Lower leg skin (tissue), 4 donors: ENCODE data around the gene CYLD. TPM values are rescaled to one million over a fixed set of nuclear protein-coding genes. Genes with fewer than 3 reads are reported as not detected.

ENCODE experiments used
- DNase-seq, 2 donors: peaks; one replicate each; pipeline ENCODE4 v3.0.0-alpha.2; 2019; ENCODE audit warnings: low spot score in 2 of 2
- H3K4me3 ChIP-seq: fragments of 200-600 bp; sonication (generic); 2 replicates; pipeline ENCODE4 v1.5.1; 2017; ENCODE audit warnings: mild to moderate bottlenecking, low read depth; ENCODE audit not compliant: poor library complexity, severe bottlenecking
- CTCF ChIP-seq, 3 donors: fragments of 450-650 bp; IDR thresholded peaks; one replicate each; pipeline ENCODE4 v1.5.1; 2016; ENCODE audit warnings: antibody characterized with exemption in 3 of 3, mild to moderate bottlenecking in 3 of 3, moderate library complexity in 2 of 3
- POLR2A ChIP-seq, 2 donors: fragments of 450-650 bp; IDR thresholded peaks; one replicate each; pipeline ENCODE4 v1.6.1; 2016 to 2017; ENCODE audit warnings: antibody characterized with exemption in 2 of 2, mild to moderate bottlenecking in 1 of 2, moderate library complexity in 1 of 2
- WGBS, 2 donors: methylation state at CpG; one replicate each; pipeline ENCODE4 v1.1.5; 2018; 5-methylcytosine and 5-hydroxymethylcytosine counted together
- intact Hi-C: fragments of 100-400 bp; cut with DNase I; formaldehyde crosslinking; loops from one replicate; pipeline ENCODE4 v1.15.0; 2023; ENCODE audit warnings: low total_unique reads
- total RNA-seq, 4 donors: library from RNA; depleted of rRNA; stranded (reverse); fragments of >200 nt; gene quantifications; one replicate each; pipeline ENCODE4 v1.1.0, GENCODE V29; 2016

The CYLD gene
- total RNA-seq, 4 donors from 2014 or later = 35.8 to 50.3 (median 41.8) TPM

GRCh38 chr16:50776037-50776436 lies 34.2 kb downstream of the CYLD start:
- intact Hi-C loops = no loop called here

GRCh38 chr16:50778284-50779163 lies 36.6 kb downstream of the CYLD start:
- no peak for DNase-seq
- no peak overlapping the region for H3K4me3 ChIP-seq
- TF ChIP-seq POLR2A (IDR thresholded peaks at IDR 0.05) = no peak
- TF ChIP-seq CTCF (IDR thresholded peaks at IDR 0.05) = no peak
- 64 to 72% methylated on average over 1 of the region's 1 CpG for WGBS, 2 donors
- intact Hi-C loops = no loop called here

More at GRCh38 chr16:50776037-50776436, 34.2 kb downstream of the CYLD start:
- 96 to 97% methylated on average over 1 of the region's 1 CpG for WGBS, 2 donors
- no peak for DNase-seq
- no peak for TF ChIP-seq POLR2A (IDR thresholded peaks at IDR 0.05)
- no peak for TF ChIP-seq CTCF (IDR thresholded peaks at IDR 0.05)
- no peak overlapping the region for H3K4me3 ChIP-seq

GRCh38 chr16:50781043-50781442 lies 39.2 kb downstream of the CYLD start:
- H3K4me3 ChIP-seq = no peak overlapping the region
- no peak for TF ChIP-seq CTCF (IDR thresholded peaks at IDR 0.05)
- no peak for TF ChIP-seq POLR2A (IDR thresholded peaks at IDR 0.05)
- intact Hi-C loops = no loop called here
- WGBS, 2 donors = 88 to 90% methylated on average over 7 of the region's 7 CpGs
- DNase-seq = no peak

GRCh38 chr16:50781518-50781917 lies 39.6 kb downstream of the CYLD start:
- intact Hi-C loops = no loop called here
- DNase-seq = no peak
- no peak overlapping the region for H3K4me3 ChIP-seq
- TF ChIP-seq CTCF (IDR thresholded peaks at IDR 0.05) (no peak), POLR2A (IDR thresholded peaks at IDR 0.05) (no peak)
- WGBS, 2 donors = 91 to 92% methylated on average over 3 of the region's 3 CpGs

GRCh38 chr16:50789757-50790156 lies 47.9 kb downstream of the CYLD start:
- intact Hi-C loops = no loop called here
- TF ChIP-seq CTCF (IDR thresholded peaks at IDR 0.05) (no peak), POLR2A (IDR thresholded peaks at IDR 0.05) (no peak)
- no peak overlapping the region for H3K4me3 ChIP-seq
- no peak for DNase-seq
